CD4-positive, CD25-positive, alpha-beta regulatory T cell (primary cell): Measurements from ENCODE around the gene HLA-DPA1. TPM values are rescaled to one million over a fixed set of nuclear protein-coding genes. Genes with fewer than 3 reads are reported as not detected.
"Not testable (repeated sequence)": the region's sequence is repeated elsewhere in the genome, so short reads cannot be mapped to it uniquely, and the experiment has no call there.

ENCODE experiments used
- ATAC-seq, 2 donors: fragments of 150-1000 bp; cut with Tn5 transposase; one replicate each; pipeline ENCODE4 v1.10.0; 2021; ENCODE audit warnings: low read depth in 2 of 2, moderate number of reproducible peaks in 2 of 2, moderate library complexity in 1 of 2
- DNase-seq, 3 donors: peaks; one replicate each; pipeline versions ENCODE4 v3.0.0 to v3.0.0-alpha.2; 2012 to 2022; ENCODE audit warnings: mixed read lengths in 1 of 3
- H3K27ac ChIP-seq: one replicate; pipeline ENCODE4 v1.7.0; 2013; ENCODE audit warnings: mild to moderate bottlenecking, low read length; ENCODE audit not compliant: insufficient read depth, poor library complexity, severe bottlenecking
- H3K27me3 ChIP-seq: one replicate; pipeline ENCODE4 v1.7.0; 2013; ENCODE audit warnings: low read length; ENCODE audit not compliant: control insufficient read depth, insufficient read depth
- H3K36me3 ChIP-seq: one replicate; pipeline ENCODE4 v1.7.0; 2013; ENCODE audit warnings: mild to moderate bottlenecking, low read length, moderate library complexity; ENCODE audit not compliant: control insufficient read depth, insufficient read depth
- H3K4me1 ChIP-seq: 2 replicates; pipeline ENCODE4 v1.7.0; 2013; ENCODE audit warnings: mild to moderate bottlenecking, low read length; ENCODE audit not compliant: insufficient read depth, control insufficient read depth, poor library complexity, severe bottlenecking
- H3K4me3 ChIP-seq: one replicate; pipeline ENCODE4 v1.7.0; 2013; ENCODE audit warnings: low read depth, mild to moderate bottlenecking, low read length, moderate library complexity
- H3K9me3 ChIP-seq, 2 experiments: 1 replicate in 1 of 2; 2 replicates in 1 of 2; pipeline ENCODE4 v1.7.0; 2013; ENCODE audit warnings: low read length in 2 of 2, mild to moderate bottlenecking in 1 of 2, moderate library complexity in 1 of 2; ENCODE audit not compliant: control insufficient read depth in 2 of 2
- H3K27ac Mint-ChIP-seq, 3 donors: one replicate each; pipeline ENCODE4 v1.8.0; 2020 to 2022; ENCODE audit warnings: mild to moderate bottlenecking in 3 of 3, mixed read lengths in 3 of 3, moderate library complexity in 2 of 3
- H3K27me3 Mint-ChIP-seq: one replicate; pipeline ENCODE4 v1.8.0; 2022; ENCODE audit warnings: mild to moderate bottlenecking, mixed read lengths
- H3K36me3 Mint-ChIP-seq: one replicate; pipeline ENCODE4 v1.8.0; 2020; ENCODE audit warnings: mixed read lengths
- H3K4me1 Mint-ChIP-seq, 4 donors: one replicate each; pipeline ENCODE4 v1.8.0; 2020 to 2022; ENCODE audit warnings: mixed read lengths in 4 of 4, mild to moderate bottlenecking in 1 of 4
- H3K4me3 Mint-ChIP-seq, 4 donors: one replicate each; pipeline ENCODE4 v1.8.0; 2020 to 2022; ENCODE audit warnings: mild to moderate bottlenecking in 4 of 4, mixed read lengths in 4 of 4, moderate library complexity in 3 of 4
- H3K9me3 Mint-ChIP-seq, 7 donors: one replicate each; pipeline ENCODE4 v1.8.0; 2020 to 2022; ENCODE audit warnings: mixed read lengths in 7 of 7, mild to moderate bottlenecking in 3 of 7, moderate library complexity in 2 of 7
- polyA plus RNA-seq, 4 donors: library from polyadenylated mRNA; unstranded; fragments of 300-500 nt; fragmentation: Illumina TruSeq; gene quantifications; one replicate each; pipeline ENCODE4 v1.2.3, GENCODE V29; 2021
- total RNA-seq: library from RNA; stranded (reverse); gene quantifications from one replicate; pipeline ENCODE4 v1.2.3, GENCODE V29; 2022

Gene HLA-DPA1
- total and polyA plus RNA-seq, 5 donors from 2014 or later: 97.9 to 292 (median 178) TPM

DNA sequence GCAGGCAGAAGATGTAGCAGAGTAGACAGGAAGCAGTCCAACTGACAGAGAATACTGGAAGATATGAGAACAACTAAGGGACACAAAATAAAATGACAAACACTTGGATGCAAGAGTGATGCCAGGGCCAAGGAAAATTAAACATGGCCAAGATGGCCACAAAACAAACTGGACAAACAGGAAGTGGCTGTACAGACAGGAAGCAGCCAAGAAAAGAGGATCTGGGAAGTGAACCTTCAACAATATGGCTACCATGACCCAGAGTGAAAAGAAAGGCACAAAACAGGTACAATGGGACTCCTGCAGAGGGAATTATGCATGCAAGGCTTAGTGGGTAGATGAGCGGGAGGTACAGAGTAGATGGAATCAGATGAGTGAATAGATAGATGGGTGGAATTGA lies 31.4 kb upstream of the HLA-DPA1 start:
- H3K4me3 Mint-ChIP-seq: no peak overlapping the region
- peaks cover 8 to 12% of the 10 kb centered on the region in 2 experiments for H3K9me3 ChIP-seq
- DNase-seq (no peak), ATAC-seq (no peak)
- H3K36me3 Mint-ChIP-seq: peaks cover 4% of the 10 kb centered on the region
- peaks cover 53% of the 10 kb centered on the region for H3K27me3 Mint-ChIP-seq
- H3K27me3 ChIP-seq: peaks cover 28% of the 10 kb centered on the region
- H3K27ac Mint-ChIP-seq: no peak overlapping the region
- H3K27ac ChIP-seq: no peak overlapping the region
- H3K4me1 Mint-ChIP-seq: no peaks in the 10 kb centered on the region
- H3K36me3 ChIP-seq: no peaks in the 10 kb centered on the region
- H3K4me1 ChIP-seq: no peaks in the 10 kb centered on the region
- H3K4me3 ChIP-seq: no peak overlapping the region
- peaks cover 2 to 24% (median 12%) of the 10 kb centered on the region in 7 donors for H3K9me3 Mint-ChIP-seq

DNA sequence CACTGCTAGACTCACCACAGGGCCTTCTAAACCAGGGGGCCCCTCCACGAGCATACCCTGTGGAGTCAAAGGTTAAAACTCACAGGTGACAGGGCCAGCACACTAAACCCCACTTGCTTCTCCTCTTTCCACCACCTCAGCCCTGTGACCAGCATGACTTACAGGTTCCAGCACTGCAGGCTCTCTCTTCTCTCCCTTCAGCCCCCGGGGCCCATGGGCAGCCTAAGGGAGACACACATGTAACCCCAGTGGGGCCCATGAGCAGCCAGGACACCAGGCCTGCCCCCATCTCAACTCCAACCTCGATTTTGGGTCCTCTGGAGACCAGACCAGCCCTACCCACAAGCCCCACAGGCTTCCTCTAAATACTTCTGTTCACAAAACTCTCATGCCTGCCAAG lies 30.3 kb upstream of the HLA-DPA1 start:
- Histone ChIP-seq H3K27me3 (peaks cover 25% of the 10 kb centered on the region), H3K9me3 (peaks cover 8 to 22% of the 10 kb centered on the region in 2 experiments), H3K27ac (no peak overlapping the region), H3K36me3 (no peaks in the 10 kb centered on the region), H3K4me1 (no peaks in the 10 kb centered on the region), H3K4me3 (no peak overlapping the region)
- H3K9me3 Mint-ChIP-seq: peaks cover 4 to 34% (median 13%) of the 10 kb centered on the region in 7 donors
- ATAC-seq (no peak), DNase-seq (no peak)
- H3K4me1 Mint-ChIP-seq: no peaks in the 10 kb centered on the region
- H3K4me3 Mint-ChIP-seq: no peak overlapping the region
- peaks cover 4% of the 10 kb centered on the region for H3K36me3 Mint-ChIP-seq
- H3K27ac Mint-ChIP-seq: no peak overlapping the region
- H3K27me3 Mint-ChIP-seq: peaks cover 57% of the 10 kb centered on the region

DNA sequence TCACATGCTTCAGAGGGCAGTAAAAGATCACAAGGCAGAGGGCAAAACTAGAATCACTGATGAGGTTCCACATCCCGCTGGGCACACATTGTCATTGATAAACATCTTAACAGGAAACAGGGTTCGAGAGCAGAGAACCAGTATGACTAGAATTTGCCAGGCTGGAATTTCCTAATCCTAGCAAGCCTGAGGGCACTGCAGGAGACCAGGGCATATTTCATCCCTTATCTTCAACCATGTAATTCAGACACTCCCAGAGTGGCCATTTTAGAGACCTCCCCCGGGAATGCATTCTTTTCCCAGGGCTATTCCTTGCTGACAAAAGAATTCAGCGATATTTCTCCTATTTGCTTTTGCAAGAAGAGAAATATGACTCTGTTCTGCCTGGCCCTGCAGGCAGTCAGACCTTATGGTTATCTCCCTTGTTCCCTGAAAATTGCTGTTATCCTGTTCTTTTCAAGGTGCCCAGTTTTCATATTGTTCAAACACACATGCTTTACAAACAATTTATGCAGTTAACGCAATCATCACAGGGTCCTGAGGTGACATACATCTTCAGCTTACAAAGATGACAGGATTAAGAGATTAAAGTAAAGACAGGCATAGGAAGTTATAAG lies 27.8 kb upstream of the HLA-DPA1 start:
- peaks cover 6 to 50% (median 20%) of the 10 kb centered on the region in 7 donors for H3K9me3 Mint-ChIP-seq
- H3K27ac ChIP-seq, H3K4me3 Mint-ChIP-seq, H3K36me3 Mint-ChIP-seq, DNase-seq, H3K4me1 ChIP-seq, H3K4me3 ChIP-seq, ATAC-seq, H3K36me3 ChIP-seq, H3K4me1 Mint-ChIP-seq, H3K27ac Mint-ChIP-seq: not testable (repeated sequence)
- Histone ChIP-seq H3K27me3 (peaks cover 29% of the 10 kb centered on the region), H3K9me3 (peaks cover 15 to 35% of the 10 kb centered on the region in 2 experiments)
- peaks cover 57% of the 10 kb centered on the region for H3K27me3 Mint-ChIP-seq

DNA sequence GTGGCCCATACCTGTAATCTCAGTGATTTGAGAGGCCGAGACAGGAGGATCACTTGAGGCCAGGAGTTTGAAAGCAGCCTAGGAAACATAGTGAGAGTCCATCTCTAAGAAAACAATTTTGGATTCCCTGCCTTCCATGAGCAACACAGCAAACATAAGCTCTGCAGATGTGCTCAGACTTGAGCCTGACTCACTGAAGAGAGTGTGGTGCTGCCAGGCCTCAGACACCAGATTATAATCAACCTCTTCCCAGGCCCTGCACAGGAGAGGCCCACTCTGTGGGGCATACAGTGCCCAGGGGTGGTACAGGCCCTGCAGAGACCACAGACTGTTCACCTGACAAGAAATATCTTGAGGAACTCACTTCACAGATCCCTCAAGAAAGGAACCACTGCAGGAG lies 22.2 kb upstream of the HLA-DPA1 start:
- Mint-ChIP-seq H3K27me3 (peaks cover 41% of the 10 kb centered on the region), H3K9me3 (peaks cover 6 to 33% (median 16%) of the 10 kb centered on the region in 7 donors), H3K36me3 (no peaks in the 10 kb centered on the region), H3K4me3 (no peak overlapping the region), H3K4me1 (peaks cover 0 to 5% (median 0%) of the 10 kb centered on the region in 4 donors), H3K27ac (no peak overlapping the region)
- Histone ChIP-seq H3K4me1 (no peaks in the 10 kb centered on the region), H3K27ac (no peak overlapping the region), H3K27me3 (peaks cover 29% of the 10 kb centered on the region), H3K36me3 (no peaks in the 10 kb centered on the region), H3K4me3 (no peak overlapping the region), H3K9me3 (peaks cover 8 to 28% of the 10 kb centered on the region in 2 experiments)
- no peak for DNase-seq
- no peak for ATAC-seq

DNA sequence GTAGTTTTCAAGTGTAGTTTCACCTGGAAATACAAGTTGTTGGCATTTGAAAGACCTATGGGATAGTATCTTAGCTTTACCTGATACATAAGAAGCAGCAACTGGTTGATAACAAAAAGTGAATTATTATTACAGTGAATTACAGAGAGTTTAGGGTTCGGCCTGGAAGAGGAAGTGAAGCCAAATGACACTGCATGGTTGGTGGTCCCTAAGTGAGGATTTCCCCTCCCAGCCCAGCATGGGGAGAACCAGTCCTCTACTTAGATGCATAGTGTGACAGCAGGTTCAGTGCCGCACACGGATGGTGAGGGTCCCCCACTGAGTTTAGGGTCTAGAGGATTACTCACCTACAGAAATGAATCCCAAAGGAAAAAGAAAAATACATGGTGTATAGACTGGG lies 20.4 kb upstream of the HLA-DPA1 start:
- Mint-ChIP-seq H3K4me1 (peaks cover 0 to 5% (median 3%) of the 10 kb centered on the region in 4 donors), H3K27ac (no peak overlapping the region), H3K36me3 (no peaks in the 10 kb centered on the region), H3K4me3 (no peak overlapping the region), H3K9me3 (peaks cover 2 to 16% (median 6%) of the 10 kb centered on the region in 7 donors), H3K27me3 (peaks cover 25% of the 10 kb centered on the region)
- ATAC-seq (no peak), DNase-seq (no peak)
- Histone ChIP-seq H3K27ac (no peak overlapping the region), H3K27me3 (peaks cover 24% of the 10 kb centered on the region), H3K36me3 (no peaks in the 10 kb centered on the region), H3K4me1 (no peaks in the 10 kb centered on the region), H3K9me3 (peaks cover 7 to 14% of the 10 kb centered on the region in 2 experiments), H3K4me3 (no peak overlapping the region)

DNA sequence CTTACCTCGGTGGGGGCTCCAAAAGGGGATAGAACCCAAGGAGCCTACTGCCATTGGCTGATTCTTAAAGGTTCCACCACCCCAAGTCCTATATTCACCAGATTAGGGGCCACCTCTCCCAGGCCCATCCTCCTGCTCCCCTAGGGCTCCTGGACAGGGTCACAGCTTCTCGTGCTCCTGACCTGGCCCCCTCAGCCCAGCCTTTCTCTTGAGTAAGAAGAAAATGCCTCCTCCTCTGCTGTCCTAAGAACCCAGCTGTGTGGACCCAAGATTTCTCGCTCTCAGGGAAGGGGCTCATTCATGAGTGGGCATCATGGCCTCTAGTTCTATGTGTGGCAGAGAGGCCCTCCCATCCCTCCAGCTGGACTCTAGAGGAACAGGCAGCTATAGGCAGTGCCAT lies 18.9 kb upstream of the HLA-DPA1 start:
- no peak for ATAC-seq
- Histone ChIP-seq H3K9me3 (peaks cover 3 to 4% of the 10 kb centered on the region in 2 experiments), H3K27ac (no peak overlapping the region), H3K27me3 (peaks cover 18% of the 10 kb centered on the region), H3K4me1 (no peaks in the 10 kb centered on the region), H3K36me3 (no peaks in the 10 kb centered on the region), H3K4me3 (no peak overlapping the region)
- Mint-ChIP-seq H3K4me1 (peaks cover 0 to 5% (median 3%) of the 10 kb centered on the region in 4 donors), H3K9me3 (peaks cover 0 to 8% (median 2%) of the 10 kb centered on the region in 7 donors), H3K36me3 (no peaks in the 10 kb centered on the region), H3K27me3 (peaks cover 12% of the 10 kb centered on the region), H3K27ac (no peak overlapping the region), H3K4me3 (no peak overlapping the region)
- DNase-seq: no peak

DNA sequence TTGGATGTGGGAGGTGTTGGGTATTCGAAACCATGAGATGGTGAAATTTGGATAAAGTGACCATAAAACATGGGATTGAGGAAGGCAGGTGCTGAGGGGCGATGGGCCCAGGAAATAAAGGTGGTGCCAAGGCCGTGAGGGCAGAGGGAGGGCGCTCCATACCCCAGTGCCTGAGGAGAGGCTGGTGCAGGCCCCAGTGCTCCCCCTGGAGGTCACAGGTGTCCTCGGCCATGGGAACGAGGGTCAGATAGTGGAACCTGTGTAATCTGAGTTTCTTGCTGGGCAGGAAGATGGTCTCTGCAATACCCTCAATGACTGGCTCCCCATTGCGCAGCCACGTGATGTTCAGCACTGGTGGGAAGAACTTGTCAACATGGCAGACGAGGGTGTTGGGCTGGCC lies 18.5 kb upstream of the HLA-DPA1 start:
- H3K27ac Mint-ChIP-seq: peak overlapping the region in 1 of 3 donors; percentile 80

More for the DNA sequence above, 18.5 kb upstream of the HLA-DPA1 start:
- ATAC-seq (peak; percentile 77 to 81), DNase-seq (peak; percentile 34 to 58 (median 39))
- H3K9me3 Mint-ChIP-seq: peaks cover 0 to 8% (median 0%) of the 10 kb centered on the region in 7 donors
- Histone ChIP-seq H3K4me3 (no peak overlapping the region), H3K4me1 (no peaks in the 10 kb centered on the region), H3K36me3 (peaks cover 2% of the 10 kb centered on the region), H3K27ac (no peak overlapping the region), H3K9me3 (no peaks in the 10 kb centered on the region), H3K27me3 (peaks cover 14% of the 10 kb centered on the region)
- H3K4me1 Mint-ChIP-seq: peaks cover 0 to 5% (median 3%) of the 10 kb centered on the region in 4 donors
- no peak overlapping the region for H3K4me3 Mint-ChIP-seq
- peaks cover 11% of the 10 kb centered on the region for H3K27me3 Mint-ChIP-seq
- no peaks in the 10 kb centered on the region for H3K36me3 Mint-ChIP-seq
